Activated naive CD8-positive, alpha-beta T cell treated with anti-CD3 and anti-CD28 coated beads, Interleukin-2, amount 50 U/mL, for 24 hours (primary cell): ENCODE results near the gene TAS1R3.

Experiments used
- ATAC-seq: fragments of 150-1000 bp; cut with Tn5 transposase; one replicate; pipeline ENCODE4 v1.10.0; 2021
- DNase-seq: peaks from one replicate; pipeline ENCODE4 v3.0.0; 2021
- H3K27ac Mint-ChIP-seq: one replicate; pipeline ENCODE4 v1.8.0; 2021; ENCODE audit warnings: mild to moderate bottlenecking, mixed read lengths
- H3K27me3 Mint-ChIP-seq: one replicate; pipeline ENCODE4 v1.8.0; 2021; ENCODE audit warnings: mixed read lengths
- H3K36me3 Mint-ChIP-seq: one replicate; pipeline ENCODE4 v1.8.0; 2021; ENCODE audit warnings: low read depth, mixed read lengths
- H3K4me1 Mint-ChIP-seq: one replicate; pipeline ENCODE4 v1.8.0; 2021; ENCODE audit warnings: mixed read lengths
- H3K4me3 Mint-ChIP-seq: one replicate; pipeline ENCODE4 v1.8.0; 2021; ENCODE audit warnings: mild to moderate bottlenecking, moderate library complexity, mixed read lengths
- H3K9me3 Mint-ChIP-seq: one replicate; pipeline ENCODE4 v1.8.0; 2021; ENCODE audit warnings: mixed read lengths

The TAS1R3 gene

GRCh38 chr1:1331068-1331965 is at the start of gene TAS1R3:
TAS1R3 (plus strand) TSS chr1:1331280; CDS start chr1:1331346, 66 bp downstream.
- Mint-ChIP-seq H3K9me3 (no peaks in the 10 kb centered on the region), H3K27me3 (no peaks in the 10 kb centered on the region), H3K36me3 (no peaks in the 10 kb centered on the region), H3K27ac (no peak within 1 kb of the TSS), H3K4me3 (no peak within 1 kb of the TSS), H3K4me1 (no peaks in the 10 kb centered on the region)
- ATAC-seq (no peak), DNase-seq (no peak)

- H3K9me3 Mint-ChIP-seq = no peaks in the 10 kb centered on the region
- H3K4me1 Mint-ChIP-seq = no peaks in the 10 kb centered on the region
- no peak for DNase-seq
- H3K27ac Mint-ChIP-seq = no peak overlapping the region
- no peak overlapping the region for H3K4me3 Mint-ChIP-seq
- no peaks in the 10 kb centered on the region for H3K27me3 Mint-ChIP-seq
- no peaks in the 10 kb centered on the region for H3K36me3 Mint-ChIP-seq
- ATAC-seq = peak; percentile 16
Measured at GRCh38 chr1:1281533-1282321, 49.4 kb upstream of the TAS1R3 start.

GRCh38 chr1:1282998-1283397 is 48.1 kb upstream of the TAS1R3 start:
- DNase-seq (no peak), ATAC-seq (peak; percentile 56)
- Mint-ChIP-seq H3K36me3 (no peaks in the 10 kb centered on the region), H3K4me1 (no peaks in the 10 kb centered on the region), H3K9me3 (no peaks in the 10 kb centered on the region), H3K27me3 (no peaks in the 10 kb centered on the region), H3K27ac (no peak overlapping the region), H3K4me3 (no peak overlapping the region)

GRCh38 chr1:1283821-1284220 is 47.3 kb upstream of the TAS1R3 start:
- H3K4me3 Mint-ChIP-seq = no peak overlapping the region
- H3K9me3 Mint-ChIP-seq = no peaks in the 10 kb centered on the region
- no peak overlapping the region for H3K27ac Mint-ChIP-seq
- H3K27me3 Mint-ChIP-seq = no peaks in the 10 kb centered on the region
- H3K36me3 Mint-ChIP-seq = no peaks in the 10 kb centered on the region
- no peak for ATAC-seq
- no peak for DNase-seq
- H3K4me1 Mint-ChIP-seq = no peaks in the 10 kb centered on the region

- Mint-ChIP-seq H3K27me3 (no peaks in the 10 kb centered on the region), H3K27ac (no peak overlapping the region), H3K9me3 (no peaks in the 10 kb centered on the region), H3K4me1 (no peaks in the 10 kb centered on the region), H3K36me3 (no peaks in the 10 kb centered on the region), H3K4me3 (no peak overlapping the region)
- no peak for ATAC-seq
- DNase-seq = no peak
Measured at GRCh38 chr1:1284221-1285101, 46.6 kb upstream of the TAS1R3 start.

GRCh38 chr1:1285102-1285571 is 45.9 kb upstream of the TAS1R3 start:
- DNase-seq (no peak), ATAC-seq (no peak)
- no peaks in the 10 kb centered on the region for H3K4me1 Mint-ChIP-seq
- H3K36me3 Mint-ChIP-seq = no peaks in the 10 kb centered on the region
- H3K9me3 Mint-ChIP-seq = no peaks in the 10 kb centered on the region
- H3K27ac Mint-ChIP-seq = no peak overlapping the region
- H3K4me3 Mint-ChIP-seq = no peak overlapping the region
- H3K27me3 Mint-ChIP-seq = no peaks in the 10 kb centered on the region

- ATAC-seq (no peak), DNase-seq (no peak)
- H3K27ac Mint-ChIP-seq = no peak overlapping the region
- no peaks in the 10 kb centered on the region for H3K36me3 Mint-ChIP-seq
- H3K4me3 Mint-ChIP-seq = no peak overlapping the region
- H3K4me1 Mint-ChIP-seq = no peaks in the 10 kb centered on the region
- no peaks in the 10 kb centered on the region for H3K27me3 Mint-ChIP-seq
- H3K9me3 Mint-ChIP-seq = no peaks in the 10 kb centered on the region
Measured at GRCh38 chr1:1285611-1286311, 45.3 kb upstream of the TAS1R3 start.

- Mint-ChIP-seq H3K9me3 (no peaks in the 10 kb centered on the region), H3K27me3 (no peaks in the 10 kb centered on the region), H3K4me3 (no peak overlapping the region), H3K27ac (no peak overlapping the region), H3K36me3 (no peaks in the 10 kb centered on the region), H3K4me1 (no peaks in the 10 kb centered on the region)
- no peak for DNase-seq
- ATAC-seq = no peak
Measured at GRCh38 chr1:1286313-1287261, 44.5 kb upstream of the TAS1R3 start.

GRCh38 chr1:1287288-1288110 is 43.6 kb upstream of the TAS1R3 start:
- Mint-ChIP-seq H3K4me1 (no peaks in the 10 kb centered on the region), H3K36me3 (no peaks in the 10 kb centered on the region), H3K4me3 (no peak overlapping the region), H3K9me3 (no peaks in the 10 kb centered on the region), H3K27me3 (no peaks in the 10 kb centered on the region), H3K27ac (no peak overlapping the region)
- no peak for DNase-seq
- ATAC-seq = no peak

- Mint-ChIP-seq H3K4me1 (no peaks in the 10 kb centered on the region), H3K36me3 (no peaks in the 10 kb centered on the region), H3K27me3 (no peaks in the 10 kb centered on the region), H3K9me3 (no peaks in the 10 kb centered on the region), H3K4me3 (no peak overlapping the region), H3K27ac (no peak overlapping the region)
- peak; percentile 70 for DNase-seq
- no peak for ATAC-seq
Measured at GRCh38 chr1:1290238-1290731, 40.8 kb upstream of the TAS1R3 start.

- DNase-seq (no peak), ATAC-seq (no peak)
- H3K36me3 Mint-ChIP-seq = no peaks in the 10 kb centered on the region
- no peaks in the 10 kb centered on the region for H3K4me1 Mint-ChIP-seq
- no peaks in the 10 kb centered on the region for H3K9me3 Mint-ChIP-seq
- no peak overlapping the region for H3K27ac Mint-ChIP-seq
- no peaks in the 10 kb centered on the region for H3K27me3 Mint-ChIP-seq
- H3K4me3 Mint-ChIP-seq = no peak overlapping the region
Measured at GRCh38 chr1:1291023-1291528, 40.0 kb upstream of the TAS1R3 start.
